Memory B cell (primary cell): ENCODE measurements around the gene IFI6.

Experiments
- ATAC-seq: fragments of 150-1000 bp; cut with Tn5 transposase; 2 replicates; pipeline ENCODE4 v1.10.0; 2021; ENCODE audit warnings: low read depth, mild to moderate bottlenecking, moderate library complexity
- DNase-seq, 2 donors: peaks; one replicate each; pipeline ENCODE4 v3.0.0; 2022; ENCODE audit warnings: low spot score in 2 of 2
- H3K27ac Mint-ChIP-seq: one replicate; pipeline ENCODE4 v1.8.0; 2022; ENCODE audit warnings: mild to moderate bottlenecking, moderate library complexity, mixed read lengths
- H3K27me3 Mint-ChIP-seq: one replicate; pipeline ENCODE4 v1.8.0; 2022; ENCODE audit warnings: mixed read lengths
- H3K36me3 Mint-ChIP-seq: one replicate; pipeline ENCODE4 v1.8.0; 2022; ENCODE audit warnings: mild to moderate bottlenecking, mixed read lengths
- H3K4me1 Mint-ChIP-seq: one replicate; pipeline ENCODE4 v1.8.0; 2022; ENCODE audit warnings: mixed read lengths
- H3K4me3 Mint-ChIP-seq: one replicate; pipeline ENCODE4 v1.8.0; 2022; ENCODE audit warnings: mild to moderate bottlenecking, moderate library complexity, mixed read lengths
- H3K9me3 Mint-ChIP-seq: one replicate; pipeline ENCODE4 v1.8.0; 2022; ENCODE audit warnings: mixed read lengths

Gene IFI6

GRCh38 chr1:27665016-27665651 is 6.9 kb downstream of the IFI6 start:
- Mint-ChIP-seq H3K9me3 (no peaks in the 10 kb centered on the region), H3K27ac (no peak overlapping the region), H3K36me3 (peaks cover 3% of the 10 kb centered on the region), H3K27me3 (no peaks in the 10 kb centered on the region), H3K4me1 (peaks cover 27% of the 10 kb centered on the region), H3K4me3 (no peak overlapping the region)
- no peak for ATAC-seq
- no peak for DNase-seq

GRCh38 chr1:27664291-27664690 is 7.7 kb downstream of the IFI6 start:
- no peaks in the 10 kb centered on the region for H3K9me3 Mint-ChIP-seq
- no peaks in the 10 kb centered on the region for H3K27me3 Mint-ChIP-seq
- no peak overlapping the region for H3K4me3 Mint-ChIP-seq
- H3K36me3 Mint-ChIP-seq, result peaks cover 3% of the 10 kb centered on the region
- ATAC-seq (no peak), DNase-seq (no peak)
- H3K27ac Mint-ChIP-seq, result no peak overlapping the region
- peaks cover 29% of the 10 kb centered on the region for H3K4me1 Mint-ChIP-seq

GRCh38 chr1:27662707-27663393 is 9.1 kb downstream of the IFI6 start:
- Mint-ChIP-seq H3K36me3 (peaks cover 2% of the 10 kb centered on the region), H3K9me3 (no peaks in the 10 kb centered on the region), H3K27ac (peak overlapping the region; percentile 95), H3K4me3 (peak overlapping the region; percentile 72), H3K4me1 (peaks cover 33% of the 10 kb centered on the region), H3K27me3 (no peaks in the 10 kb centered on the region)
- ATAC-seq (peak; percentile 45), DNase-seq (peak; percentile 92 to 94)

GRCh38 chr1:27662261-27662660 is 9.7 kb downstream of the IFI6 start:
- Mint-ChIP-seq H3K4me3 (peak overlapping the region; percentile 72), H3K27ac (peak overlapping the region; percentile 95), H3K9me3 (no peaks in the 10 kb centered on the region), H3K36me3 (peaks cover 2% of the 10 kb centered on the region), H3K27me3 (no peaks in the 10 kb centered on the region), H3K4me1 (peaks cover 33% of the 10 kb centered on the region)
- no peak for ATAC-seq
- DNase-seq, result no peak

GRCh38 chr1:27661412-27662075 is 10.4 kb downstream of the IFI6 start:
- peak overlapping the region; percentile 25 for H3K4me3 Mint-ChIP-seq
- ATAC-seq, result no peak
- no peaks in the 10 kb centered on the region for H3K9me3 Mint-ChIP-seq
- H3K27ac Mint-ChIP-seq, result peak overlapping the region; percentile 98
- peaks cover 2% of the 10 kb centered on the region for H3K36me3 Mint-ChIP-seq
- no peaks in the 10 kb centered on the region for H3K27me3 Mint-ChIP-seq
- peaks cover 33% of the 10 kb centered on the region for H3K4me1 Mint-ChIP-seq
- DNase-seq, result no peak

GRCh38 chr1:27660300-27660835 is 11.6 kb downstream of the IFI6 start:
- Mint-ChIP-seq H3K4me3 (peak overlapping the region; percentile 90), H3K9me3 (no peaks in the 10 kb centered on the region), H3K27me3 (no peaks in the 10 kb centered on the region), H3K36me3 (no peaks in the 10 kb centered on the region), H3K4me1 (peaks cover 36% of the 10 kb centered on the region), H3K27ac (peak overlapping the region; percentile 98)
- ATAC-seq (no peak), DNase-seq (no peak)

GRCh38 chr1:27659497-27660299 is 12.3 kb downstream of the IFI6 start:
- Mint-ChIP-seq H3K4me3 (peak overlapping the region; percentile 90), H3K27me3 (no peaks in the 10 kb centered on the region), H3K36me3 (no peaks in the 10 kb centered on the region), H3K4me1 (peaks cover 40% of the 10 kb centered on the region), H3K9me3 (no peaks in the 10 kb centered on the region), H3K27ac (peak overlapping the region; percentile 98)
- DNase-seq (peak; percentile 89 to 91), ATAC-seq (peak; percentile 80)

- Mint-ChIP-seq H3K36me3 (no peaks in the 10 kb centered on the region), H3K4me3 (peak overlapping the region; percentile 90), H3K27me3 (no peaks in the 10 kb centered on the region), H3K9me3 (no peaks in the 10 kb centered on the region), H3K27ac (peak overlapping the region; percentile 98), H3K4me1 (peaks cover 40% of the 10 kb centered on the region)
- peak; percentile 37 to 50 for DNase-seq
- peak; percentile 8 for ATAC-seq
Measured at GRCh38 chr1:27658951-27659496, 13.0 kb downstream of the IFI6 start.

GRCh38 chr1:27656157-27656893 is 15.7 kb downstream of the IFI6 start:
- no peak overlapping the region for H3K27ac Mint-ChIP-seq

GRCh38 chr1:27655151-27655937 is 16.6 kb downstream of the IFI6 start:
- Mint-ChIP-seq H3K4me1 (peaks cover 24% of the 10 kb centered on the region), H3K27ac (no peak overlapping the region), H3K36me3 (no peaks in the 10 kb centered on the region), H3K27me3 (no peaks in the 10 kb centered on the region), H3K9me3 (no peaks in the 10 kb centered on the region), H3K4me3 (no peak overlapping the region)
- ATAC-seq, result no peak
- DNase-seq, result no peak

More at GRCh38 chr1:27656157-27656893, 15.7 kb downstream of the IFI6 start:
- Mint-ChIP-seq H3K27me3 (no peaks in the 10 kb centered on the region), H3K4me1 (peaks cover 27% of the 10 kb centered on the region), H3K36me3 (no peaks in the 10 kb centered on the region), H3K4me3 (no peak overlapping the region), H3K9me3 (no peaks in the 10 kb centered on the region)
- no peak for DNase-seq
- no peak for ATAC-seq

- Mint-ChIP-seq H3K4me1 (peaks cover 12% of the 10 kb centered on the region), H3K36me3 (no peaks in the 10 kb centered on the region), H3K9me3 (no peaks in the 10 kb centered on the region), H3K27me3 (no peaks in the 10 kb centered on the region), H3K4me3 (no peak overlapping the region), H3K27ac (no peak overlapping the region)
- no peak for ATAC-seq
- no peak for DNase-seq
Measured at GRCh38 chr1:27652111-27652864, 19.7 kb downstream of the IFI6 start.
